Duodenal mucosa (tissue), 2 donors: ENCODE measurements around the gene PLXDC1.
"Not testable (repeated sequence)": the region's sequence is repeated elsewhere in the genome, so short reads cannot be mapped to it uniquely, and the experiment has no call there.

Experiments
- H3K27ac ChIP-seq: one replicate; pipeline ENCODE4 v1.7.0; 2013; ENCODE audit warnings: low read depth, low read length
- H3K27me3 ChIP-seq, 2 donors: one replicate each; pipeline ENCODE4 v1.7.0; 2013; ENCODE audit warnings: low read length in 2 of 2, control low read depth in 1 of 2; ENCODE audit not compliant: insufficient read depth in 2 of 2, control insufficient read depth in 1 of 2
- H3K36me3 ChIP-seq, 2 donors: one replicate each; pipeline ENCODE4 v1.7.0; 2013; ENCODE audit warnings: low read length in 2 of 2, control low read depth in 1 of 2; ENCODE audit not compliant: insufficient read depth in 2 of 2, control insufficient read depth in 1 of 2
- H3K4me1 ChIP-seq, 2 donors: one replicate each; pipeline ENCODE4 v1.7.0; 2013; ENCODE audit warnings: low read length in 2 of 2, control low read depth in 1 of 2; ENCODE audit not compliant: insufficient read depth in 2 of 2, control insufficient read depth in 1 of 2
- H3K4me3 ChIP-seq, 2 donors: one replicate each; pipeline ENCODE4 v1.7.0; 2013; ENCODE audit warnings: low read length in 2 of 2, low read depth in 1 of 2
- H3K9ac ChIP-seq, 2 donors: one replicate each; pipeline ENCODE4 v1.7.0; 2013; ENCODE audit warnings: low read length in 2 of 2, low read depth in 1 of 2
- H3K9me3 ChIP-seq, 2 donors: one replicate each; pipeline ENCODE4 v1.7.0; 2013; ENCODE audit warnings: low read length in 2 of 2, control low read depth in 1 of 2; ENCODE audit not compliant: control insufficient read depth in 1 of 2

PLXDC1 gene

GRCh38 chr17:39130205-39130604 is 21.2 kb downstream of the PLXDC1 start:
- Histone ChIP-seq H3K4me3 (no peak overlapping the region), H3K4me1 (no peaks in the 10 kb centered on the region), H3K27me3 (no peaks in the 10 kb centered on the region), H3K27ac (no peak overlapping the region), H3K36me3 (no peaks in the 10 kb centered on the region), H3K9ac (no peak overlapping the region), H3K9me3 (no peaks in the 10 kb centered on the region)

GRCh38 chr17:39129544-39129943 is 21.9 kb downstream of the PLXDC1 start:
- H3K9me3 ChIP-seq, H3K4me3 ChIP-seq, H3K9ac ChIP-seq: not testable (repeated sequence)

GRCh38 chr17:39126436-39126835 is 25.0 kb downstream of the PLXDC1 start:
- Histone ChIP-seq H3K4me3 (no peak overlapping the region), H3K9me3 (no peaks in the 10 kb centered on the region), H3K9ac (no peak overlapping the region), H3K36me3 (no peaks in the 10 kb centered on the region), H3K27me3 (no peaks in the 10 kb centered on the region), H3K27ac (no peak overlapping the region), H3K4me1 (no peaks in the 10 kb centered on the region)

More at GRCh38 chr17:39129544-39129943, 21.9 kb downstream of the PLXDC1 start:
- not testable (repeated sequence) for H3K4me1 ChIP-seq, H3K27ac ChIP-seq, H3K27me3 ChIP-seq, H3K36me3 ChIP-seq

GRCh38 chr17:39125143-39125875 is 26.1 kb downstream of the PLXDC1 start:
- no peaks in the 10 kb centered on the region for H3K36me3 ChIP-seq
- no peak overlapping the region for H3K27ac ChIP-seq
- no peaks in the 10 kb centered on the region for H3K9me3 ChIP-seq
- H3K4me3 ChIP-seq: no peak overlapping the region
- H3K4me1 ChIP-seq: no peaks in the 10 kb centered on the region
- H3K9ac ChIP-seq: no peak overlapping the region
- no peaks in the 10 kb centered on the region for H3K27me3 ChIP-seq

GRCh38 chr17:39123627-39124026 is 27.8 kb downstream of the PLXDC1 start:
- H3K9me3 ChIP-seq: no peaks in the 10 kb centered on the region
- H3K27ac ChIP-seq: no peak overlapping the region
- no peaks in the 10 kb centered on the region for H3K4me1 ChIP-seq
- H3K36me3 ChIP-seq: no peaks in the 10 kb centered on the region
- no peaks in the 10 kb centered on the region for H3K27me3 ChIP-seq
- no peak overlapping the region for H3K9ac ChIP-seq
- H3K4me3 ChIP-seq: no peak overlapping the region

GRCh38 chr17:39122991-39123390 is 28.4 kb downstream of the PLXDC1 start:
- H3K27ac ChIP-seq: no peak overlapping the region
- no peaks in the 10 kb centered on the region for H3K27me3 ChIP-seq
- H3K9ac ChIP-seq: no peak overlapping the region
- no peak overlapping the region for H3K4me3 ChIP-seq
- no peaks in the 10 kb centered on the region for H3K9me3 ChIP-seq
- H3K4me1 ChIP-seq: no peaks in the 10 kb centered on the region
- no peaks in the 10 kb centered on the region for H3K36me3 ChIP-seq

- not testable (repeated sequence) for H3K36me3 ChIP-seq, H3K4me1 ChIP-seq, H3K27me3 ChIP-seq, H3K9ac ChIP-seq, H3K27ac ChIP-seq, H3K9me3 ChIP-seq, H3K4me3 ChIP-seq
Measured at GRCh38 chr17:39121919-39122318, 29.5 kb downstream of the PLXDC1 start.

- no peak overlapping the region for H3K27ac ChIP-seq
- no peak overlapping the region for H3K4me3 ChIP-seq
- peaks cover 0 to 3% of the 10 kb centered on the region in 2 donors for H3K9me3 ChIP-seq
- no peaks in the 10 kb centered on the region for H3K27me3 ChIP-seq
- no peaks in the 10 kb centered on the region for H3K36me3 ChIP-seq
- peaks cover 6 to 7% of the 10 kb centered on the region in 2 donors for H3K4me1 ChIP-seq
- H3K9ac ChIP-seq: no peak overlapping the region
Measured at GRCh38 chr17:39118674-39119419, 32.6 kb downstream of the PLXDC1 start.

- H3K4me3 ChIP-seq: no peak overlapping the region
- H3K36me3 ChIP-seq: no peaks in the 10 kb centered on the region
- peaks cover 6 to 7% of the 10 kb centered on the region in 2 donors for H3K4me1 ChIP-seq
- no peak overlapping the region for H3K9ac ChIP-seq
- H3K27ac ChIP-seq: no peak overlapping the region
- no peaks in the 10 kb centered on the region for H3K27me3 ChIP-seq
- peaks cover 0 to 3% of the 10 kb centered on the region in 2 donors for H3K9me3 ChIP-seq
Measured at GRCh38 chr17:39116224-39116623, 35.2 kb downstream of the PLXDC1 start.

GRCh38 chr17:39115135-39115534 is 36.3 kb downstream of the PLXDC1 start:
- Histone ChIP-seq H3K4me1 (peaks cover 7 to 12% of the 10 kb centered on the region in 2 donors), H3K36me3 (no peaks in the 10 kb centered on the region), H3K4me3 (no peak overlapping the region), H3K27ac (no peak overlapping the region), H3K9me3 (peaks cover 0 to 3% of the 10 kb centered on the region in 2 donors), H3K27me3 (no peaks in the 10 kb centered on the region), H3K9ac (no peak overlapping the region)
